DMS114 treated with DMSO at 0.1 percent for 48 hours (cell line): ENCODE data around the gene GRIA1.

Experiments
- DNase-seq: peaks from one replicate; lab custom pipeline; 2025; ENCODE audit not compliant: unreplicated experiment; lab: John Stamatoyannopoulos, UW

GRIA1 gene

DNA sequence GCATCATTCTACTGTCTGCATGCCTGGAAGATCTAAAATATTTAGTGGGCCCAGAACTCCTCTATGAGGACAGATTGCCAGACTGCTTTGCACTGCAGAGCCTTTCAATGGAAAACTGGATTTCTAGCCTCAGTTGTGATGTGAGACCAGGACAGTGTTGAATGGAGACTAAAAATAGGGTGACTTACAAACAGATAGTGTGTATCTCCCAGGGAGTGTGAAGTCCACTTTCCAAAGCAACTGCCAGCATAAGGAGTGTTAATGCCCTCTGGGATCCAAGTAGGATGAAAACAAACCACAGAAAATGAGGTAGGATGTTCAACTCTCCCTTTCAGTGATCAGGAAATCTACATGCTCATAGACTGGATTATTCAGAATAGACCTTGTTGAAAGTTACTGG lies 119.5 kb downstream of the GRIA1 start:
- no peak for DNase-seq

DNA sequence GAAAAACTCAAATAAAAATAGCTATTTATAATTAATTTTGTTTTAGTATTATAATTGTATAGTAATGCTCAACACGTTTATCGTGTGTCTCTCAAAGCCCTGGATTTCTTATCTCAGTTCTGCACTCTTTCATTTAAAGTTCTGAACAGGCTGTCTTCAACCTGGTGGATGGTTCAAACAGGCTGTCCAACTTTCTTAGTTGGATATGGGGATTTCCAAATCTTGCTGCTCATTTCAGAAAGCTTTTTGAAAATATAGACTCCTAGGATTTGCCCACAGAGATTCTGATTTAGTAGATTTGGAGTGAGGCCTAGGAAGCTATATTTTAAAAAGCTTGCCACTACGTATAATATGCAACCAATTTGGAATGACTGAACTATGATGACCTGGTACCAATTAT lies 120.3 kb downstream of the GRIA1 start:
- no peak for DNase-seq

GRCh38 chr5:153613144-153613543 lies 122.7 kb downstream of the GRIA1 start:
- DNase-seq: no peak

GRCh38 chr5:153613672-153614071 lies 123.2 kb downstream of the GRIA1 start:
- DNase-seq: no peak

GRCh38 chr5:153617190-153617589 lies 126.7 kb downstream of the GRIA1 start:
- DNase-seq: no peak

DNA sequence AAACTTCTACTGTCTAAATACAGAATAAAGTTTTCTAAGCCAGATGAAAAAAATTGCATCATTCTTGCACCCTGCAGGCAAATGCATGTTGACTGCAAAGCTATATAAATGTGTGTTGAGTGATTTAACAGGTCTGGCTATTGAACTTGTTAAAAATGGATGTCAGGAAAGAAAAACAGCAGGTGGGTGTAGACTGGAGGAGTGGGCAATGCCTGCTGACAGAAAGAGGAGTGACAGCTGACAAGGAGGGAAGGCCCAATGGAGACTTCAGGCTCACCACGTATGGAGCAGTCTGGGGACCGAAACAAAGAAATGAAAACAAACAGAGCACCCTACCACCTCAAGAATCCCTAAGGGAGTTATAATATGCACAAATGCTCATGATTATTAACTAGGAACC lies 127.8 kb downstream of the GRIA1 start:
- DNase-seq: no peak

DNA sequence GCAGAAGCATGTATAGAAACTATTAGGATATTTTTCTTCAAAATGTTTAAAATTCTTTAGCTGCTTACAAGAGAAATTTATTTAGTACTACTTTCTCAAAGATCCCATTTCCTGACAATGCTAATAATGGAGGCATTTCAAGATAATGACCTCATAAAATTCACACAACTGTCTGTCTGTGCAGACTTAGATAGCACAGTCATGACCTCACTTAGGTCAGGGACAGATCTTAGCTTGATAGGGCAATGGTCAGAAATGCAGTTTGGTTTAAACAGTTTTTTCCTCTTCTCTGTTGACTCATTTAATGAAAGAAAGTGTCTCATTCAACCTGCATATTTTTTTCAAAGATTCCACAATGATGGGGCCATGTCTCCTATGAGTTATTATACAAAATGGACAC lies 128.4 kb downstream of the GRIA1 start:
- DNase-seq: no peak

GRCh38 chr5:153619771-153620170 lies 129.3 kb downstream of the GRIA1 start:
- no peak for DNase-seq

GRCh38 chr5:153623124-153623523 lies 132.7 kb downstream of the GRIA1 start:
- DNase-seq: no peak

DNA sequence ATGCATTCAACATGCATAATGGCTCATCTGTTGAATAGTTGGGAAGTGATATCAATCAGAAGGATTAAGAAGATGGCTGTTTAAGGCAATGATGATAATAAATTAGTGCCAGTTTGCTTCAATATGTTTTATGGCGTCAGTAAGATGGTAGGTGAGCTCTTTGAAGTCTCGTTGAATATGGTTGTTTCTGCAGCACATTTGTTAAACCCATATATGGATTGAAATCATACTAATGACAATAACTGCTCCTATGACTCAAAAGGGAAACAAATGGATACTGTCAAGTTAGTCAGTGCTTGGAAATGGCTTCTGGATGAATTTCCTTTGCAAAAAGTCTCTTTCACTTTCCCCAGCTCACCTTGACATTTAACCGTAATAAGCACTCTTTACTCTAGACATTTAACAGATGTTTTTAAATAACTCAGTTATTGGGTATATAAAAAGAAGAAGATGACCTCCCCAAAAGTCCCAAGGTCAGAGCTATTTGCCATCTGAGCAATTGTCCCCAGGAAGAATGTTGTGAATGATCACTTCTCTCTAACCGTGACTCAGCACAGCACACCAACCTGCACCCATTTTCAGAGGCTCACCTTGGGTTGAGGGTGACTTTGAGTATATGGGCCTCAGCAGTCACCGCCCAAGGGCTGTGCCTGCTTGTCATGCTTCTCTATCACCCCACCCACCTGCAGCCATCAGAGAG lies 133.4 kb downstream of the GRIA1 start:
- no peak for DNase-seq

DNA sequence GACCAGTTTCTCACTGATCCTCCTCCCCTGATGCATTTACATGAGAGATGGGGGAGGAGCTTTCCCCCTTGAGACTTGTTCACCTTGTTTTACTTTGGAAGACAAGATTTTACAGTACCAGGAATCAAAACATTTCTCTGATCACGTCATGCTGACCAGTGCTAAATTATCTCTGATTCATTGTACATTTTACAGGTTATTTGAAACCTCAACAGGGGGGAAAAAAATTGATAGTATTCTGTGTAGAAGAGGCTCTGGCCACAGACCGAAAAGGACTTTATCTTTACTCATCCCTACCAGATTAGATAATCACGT lies 133.9 kb downstream of the GRIA1 start:
- no peak for DNase-seq

GRCh38 chr5:153625826-153626354 lies 135.4 kb downstream of the GRIA1 start:
- no peak for DNase-seq

DNA sequence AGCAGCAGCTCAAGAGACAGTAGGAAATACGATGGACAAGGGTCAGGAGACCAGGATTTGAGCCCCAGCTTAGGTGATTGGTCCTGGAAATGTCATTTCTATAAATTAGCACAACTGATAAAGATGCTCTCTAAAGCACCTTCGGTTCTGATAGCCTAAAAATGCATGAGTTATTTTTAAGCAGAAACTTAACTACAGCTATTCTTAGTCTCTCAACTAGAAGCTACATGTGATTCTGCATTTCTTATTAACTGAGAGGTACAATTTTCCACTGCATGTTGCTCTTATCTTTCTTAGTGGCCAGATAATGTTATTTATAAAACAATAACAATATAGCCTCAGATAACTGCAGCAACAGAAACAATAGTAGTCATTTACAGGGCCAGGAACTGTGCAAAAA lies 136.4 kb downstream of the GRIA1 start:
- no peak for DNase-seq

DNA sequence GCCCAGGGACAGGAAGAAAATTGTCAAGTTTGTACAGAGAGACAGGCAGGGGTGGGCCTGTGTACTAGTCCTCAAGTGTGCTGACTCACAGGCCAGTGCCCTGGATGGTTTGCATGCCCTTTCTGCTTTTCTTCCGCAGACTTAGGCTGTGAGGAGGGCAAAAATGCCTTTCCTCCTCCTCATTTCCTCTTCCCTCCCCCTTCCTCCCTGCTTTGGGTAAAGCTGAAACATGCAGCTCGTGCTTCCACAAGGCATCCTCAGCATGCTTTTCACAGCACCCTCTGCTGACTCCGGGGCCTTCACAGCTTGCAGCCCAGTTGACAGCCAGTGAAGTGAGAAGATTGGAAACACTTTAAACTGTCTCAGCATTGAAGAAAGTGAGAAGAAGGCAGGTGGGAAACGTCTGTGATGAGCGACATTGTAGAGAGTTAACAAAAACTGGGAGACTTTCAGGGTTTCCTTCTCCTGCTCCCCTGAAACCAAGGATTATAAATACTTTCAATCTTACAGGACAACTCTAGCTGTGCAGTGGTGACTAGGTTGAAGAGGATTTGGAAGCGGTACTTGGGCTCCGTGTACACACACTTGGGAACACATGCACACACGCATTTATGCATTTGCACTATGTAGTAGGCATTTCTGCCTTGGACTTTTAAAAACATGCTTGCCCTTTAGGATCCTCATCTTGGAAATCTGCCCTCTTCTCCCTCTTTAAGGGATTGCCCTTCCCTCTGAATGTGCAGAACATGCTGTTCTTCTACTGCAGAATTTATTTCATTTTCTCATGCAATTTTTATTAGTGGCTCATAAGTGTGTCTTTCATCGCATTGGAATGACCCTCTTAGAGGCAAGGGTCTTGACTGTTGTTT lies 138.8 kb downstream of the GRIA1 start:
- DNase-seq: no peak

- no peak for DNase-seq
These were observed 140.1 kb downstream of the GRIA1 start for GRCh38 chr5:153630546-153630945.

DNA sequence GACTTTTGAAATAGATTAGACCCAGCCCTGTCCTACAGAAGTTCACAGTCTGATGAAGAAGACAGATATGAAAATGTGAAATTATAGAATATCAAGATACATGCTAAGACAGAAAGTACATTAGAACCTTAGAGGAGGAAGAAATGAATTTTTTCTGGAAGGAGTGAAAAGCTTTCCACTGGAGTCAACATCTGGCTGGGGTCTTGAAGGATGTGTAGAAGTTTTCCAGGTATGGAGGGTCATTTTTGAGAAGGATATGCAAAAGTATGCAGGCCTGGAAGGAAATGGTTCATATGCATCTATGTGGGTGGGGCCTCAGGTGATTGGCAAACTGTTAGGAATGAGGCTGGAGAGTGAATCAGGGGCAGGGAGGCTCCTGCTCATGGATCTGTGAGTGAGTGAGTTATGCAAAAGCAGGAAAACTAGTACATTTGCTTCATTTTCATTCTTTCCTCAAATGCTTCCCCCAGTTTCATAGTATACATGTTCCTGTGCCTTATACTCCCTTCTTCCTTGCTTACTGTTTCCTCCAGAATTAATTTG lies 142.3 kb downstream of the GRIA1 start:
- no peak for DNase-seq

GRCh38 chr5:153636670-153637451 lies 146.4 kb downstream of the GRIA1 start:
- DNase-seq: no peak

DNA sequence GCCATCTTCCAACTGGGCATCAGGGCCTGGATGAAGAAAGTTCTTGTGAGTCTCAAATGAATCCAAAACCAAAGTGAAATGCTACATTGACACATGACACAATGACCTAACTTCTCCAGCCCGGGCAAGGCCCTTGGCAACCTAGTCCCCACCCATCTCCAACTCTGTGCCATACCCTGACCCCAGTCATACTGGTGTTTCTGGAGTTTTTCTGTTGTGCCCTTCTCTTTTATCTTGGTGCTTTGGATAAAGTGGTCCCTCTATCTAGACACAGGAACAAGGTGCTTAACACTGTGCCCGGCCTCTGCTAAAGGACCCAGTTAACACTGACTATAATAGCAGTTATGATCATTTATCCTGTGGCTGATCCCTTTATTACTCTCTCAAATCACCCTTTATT lies 149.8 kb downstream of the GRIA1 start:
- DNase-seq: no peak

DNA sequence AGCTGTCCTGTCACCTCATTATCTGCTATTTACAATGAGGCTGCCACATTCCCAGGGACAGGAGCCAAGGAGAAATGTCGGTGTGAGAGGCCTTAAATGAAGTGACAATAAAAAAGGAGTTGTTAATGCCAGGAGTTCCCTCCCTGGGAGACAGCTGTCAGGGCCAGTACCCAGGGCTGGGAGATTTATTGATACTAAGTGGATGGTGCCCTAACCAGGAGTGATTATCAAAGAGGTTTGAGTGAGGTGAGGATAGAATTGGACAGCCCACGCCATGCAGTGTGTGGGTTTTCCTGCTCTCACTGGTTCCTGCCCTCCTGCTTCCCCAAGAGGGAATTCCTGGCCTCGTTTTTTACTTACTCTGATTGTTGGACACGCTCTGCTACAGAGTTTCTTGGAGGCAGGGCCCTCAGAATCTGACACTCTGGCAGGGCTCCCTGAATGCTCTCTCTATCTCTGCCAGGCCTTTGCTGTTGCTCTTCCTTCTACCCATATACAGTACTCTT lies 150.8 kb downstream of the GRIA1 start:
- DNase-seq: no peak

DNA sequence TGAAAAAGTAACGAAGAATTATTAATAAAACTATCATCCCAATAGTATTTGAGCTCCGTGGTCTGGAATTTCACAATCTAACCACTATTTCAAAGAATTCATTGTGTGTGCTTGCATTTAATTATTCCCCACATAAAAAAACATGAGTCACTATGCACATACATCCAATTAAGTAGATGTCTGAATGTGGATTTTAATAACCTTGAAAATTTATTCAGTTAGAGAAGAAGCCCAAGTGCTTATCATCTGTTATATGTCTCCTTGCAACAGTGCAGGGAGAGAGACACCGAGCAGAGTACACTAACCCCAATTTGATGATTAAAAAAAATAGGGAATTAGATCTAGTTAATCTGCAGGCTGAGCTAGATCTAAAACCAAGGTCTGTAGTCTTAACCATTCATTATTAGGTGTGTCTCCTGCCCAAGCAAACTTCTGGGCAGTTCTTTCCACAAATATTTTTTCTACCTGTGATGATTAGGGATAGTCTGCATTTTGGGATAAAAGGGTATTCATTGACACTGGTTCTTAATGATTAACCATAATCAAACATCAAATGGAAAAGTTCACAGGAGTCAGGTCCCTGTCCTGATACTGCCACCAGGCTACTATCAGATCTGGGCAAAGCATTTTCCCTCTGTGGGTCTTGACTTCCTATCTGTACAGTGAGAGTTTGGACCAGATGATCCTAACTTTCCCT lies 164.2 kb downstream of the GRIA1 start:
- no peak for DNase-seq

GRCh38 chr5:153655201-153655510 lies 164.7 kb downstream of the GRIA1 start:
- no peak for DNase-seq
